Ectodermal cell (in vitro differentiated cells): ENCODE results near the gene SLC6A18. TPM values are rescaled to one million over a fixed set of nuclear protein-coding genes. Genes with fewer than 3 reads are reported as not detected.

Experiments
- H3K27ac ChIP-seq: 2 replicates; pipeline ENCODE4 v1.7.0; 2013; ENCODE audit warnings: mild to moderate bottlenecking, low read depth, low read length; ENCODE audit not compliant: insufficient read depth, poor library complexity, severe bottlenecking
- H3K27me3 ChIP-seq: 2 replicates; pipeline ENCODE4 v1.7.0; 2013; ENCODE audit warnings: mild to moderate bottlenecking, low read length; ENCODE audit not compliant: insufficient read depth, control insufficient read depth, poor library complexity, severe bottlenecking
- H3K36me3 ChIP-seq: one replicate; pipeline ENCODE4 v1.7.0; 2013; ENCODE audit warnings: low read length; ENCODE audit not compliant: control insufficient read depth, insufficient read depth
- H3K4me1 ChIP-seq: one replicate; pipeline ENCODE4 v1.7.0; 2013; ENCODE audit warnings: low read length; ENCODE audit not compliant: control insufficient read depth, insufficient read depth
- H3K4me3 ChIP-seq: 2 replicates; pipeline ENCODE4 v1.7.0; 2013; ENCODE audit warnings: low read depth, low read length, control low read depth; ENCODE audit not compliant: insufficient read depth
- H3K9me3 ChIP-seq: 2 replicates; pipeline ENCODE4 v1.7.0; 2013; ENCODE audit warnings: mild to moderate bottlenecking, low read length, moderate library complexity; ENCODE audit not compliant: control insufficient read depth
- WGBS, 2 experiments: methylation state at CpG; one replicate each; pipeline ENCODE4 v1.1.7; 2013; ENCODE audit warnings: missing lambda C conversion rate in 2 of 2; 5-methylcytosine and 5-hydroxymethylcytosine counted together
- polyA plus RNA-seq, 4 experiments: library from polyadenylated mRNA; stranded (reverse); fragments of 50-300 nt; gene quantifications; one replicate each; pipeline ENCODE4 v1.2.3, GENCODE V29; 2013

Gene SLC6A18, protein sequence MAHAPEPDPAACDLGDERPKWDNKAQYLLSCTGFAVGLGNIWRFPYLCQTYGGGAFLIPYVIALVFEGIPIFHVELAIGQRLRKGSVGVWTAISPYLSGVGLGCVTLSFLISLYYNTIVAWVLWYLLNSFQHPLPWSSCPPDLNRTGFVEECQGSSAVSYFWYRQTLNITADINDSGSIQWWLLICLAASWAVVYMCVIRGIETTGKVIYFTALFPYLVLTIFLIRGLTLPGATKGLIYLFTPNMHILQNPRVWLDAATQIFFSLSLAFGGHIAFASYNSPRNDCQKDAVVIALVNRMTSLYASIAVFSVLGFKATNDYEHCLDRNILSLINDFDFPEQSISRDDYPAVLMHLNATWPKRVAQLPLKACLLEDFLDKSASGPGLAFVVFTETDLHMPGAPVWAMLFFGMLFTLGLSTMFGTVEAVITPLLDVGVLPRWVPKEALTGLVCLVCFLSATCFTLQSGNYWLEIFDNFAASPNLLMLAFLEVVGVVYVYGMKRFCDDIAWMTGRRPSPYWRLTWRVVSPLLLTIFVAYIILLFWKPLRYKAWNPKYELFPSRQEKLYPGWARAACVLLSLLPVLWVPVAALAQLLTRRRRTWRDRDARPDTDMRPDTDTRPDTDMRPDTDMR
- polyA plus RNA-seq (2013, experiment 1 of 4) = not detected
- not detected for polyA plus RNA-seq (2013, experiment 2 of 4)
- polyA plus RNA-seq (2013, experiment 3 of 4) = not detected
- not detected for polyA plus RNA-seq (2013, experiment 4 of 4)

DNA sequence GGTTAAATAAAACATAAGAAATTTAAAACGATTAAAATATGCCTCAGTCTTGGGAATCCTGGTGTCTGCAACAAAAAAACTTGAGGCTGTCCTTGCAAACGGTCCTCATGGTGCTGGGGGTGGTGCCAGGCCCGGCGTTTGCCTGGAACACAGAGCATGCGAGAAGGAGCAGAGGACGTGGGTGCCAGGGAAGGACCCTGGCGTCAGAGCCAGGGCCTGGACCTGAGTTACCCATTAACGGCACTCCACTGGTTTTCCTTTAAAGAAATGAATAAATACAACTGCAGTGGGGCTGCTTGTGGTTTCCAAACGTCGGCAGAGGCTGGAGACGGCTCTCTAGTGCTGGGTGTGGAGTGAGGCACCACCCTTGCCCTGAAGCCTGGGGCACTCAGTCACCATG lies at the start of gene SLC6A18:
Gene SLC6A18 (plus strand): TSS at position 301 of the 400 bp plus-strand sequence. CDS start 97 bp downstream, at position 398.
- 84 to 86% methylated on average over 11 of the region's 11 CpGs for WGBS, 2 experiments
- H3K4me3 ChIP-seq = no peak within 1 kb of the TSS
- H3K9me3 ChIP-seq = no peaks in the 10 kb centered on the region
- H3K27me3 ChIP-seq = no peaks in the 10 kb centered on the region
- H3K27ac ChIP-seq = no peak within 1 kb of the TSS
- H3K4me1 ChIP-seq = no peaks in the 10 kb centered on the region
- no peaks in the 10 kb centered on the region for H3K36me3 ChIP-seq

DNA sequence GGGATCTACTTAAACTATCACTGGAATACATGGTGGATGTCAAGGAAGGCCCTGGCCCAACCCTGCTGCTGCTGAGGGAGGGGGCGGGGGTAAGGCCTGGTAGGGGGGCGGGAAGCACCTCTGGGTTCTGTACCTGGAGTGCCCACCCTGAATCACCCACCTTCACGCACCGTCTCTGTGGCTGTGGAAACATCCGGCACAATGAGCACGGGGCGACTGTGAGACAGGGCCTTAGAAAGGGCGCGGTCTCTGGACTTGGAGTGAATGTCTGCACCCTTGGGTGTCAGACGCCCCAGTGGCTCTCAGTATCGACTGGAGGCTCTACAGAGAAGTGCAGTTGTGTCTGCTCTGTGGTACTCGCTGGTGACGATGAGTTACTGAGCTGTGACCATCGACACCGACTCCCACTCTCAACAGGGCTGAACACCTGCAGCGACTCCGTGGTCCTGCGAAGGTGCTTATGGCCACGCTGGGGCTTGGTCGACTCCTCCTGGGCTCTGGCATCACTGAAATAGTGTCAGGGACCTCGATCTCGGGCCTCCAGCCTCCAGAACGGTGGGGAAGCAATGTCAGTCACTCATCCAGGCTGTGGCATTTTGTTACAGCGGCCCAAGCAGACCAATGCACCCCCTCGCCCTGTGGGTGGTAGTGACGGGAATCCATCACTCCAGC lies 49.2 kb upstream of the SLC6A18 start:
- WGBS, 2 experiments = 92 to 94% methylated on average over 26 of the region's 26 CpGs
- Histone ChIP-seq H3K36me3 (no peaks in the 10 kb centered on the region), H3K4me3 (no peak overlapping the region), H3K27me3 (peaks cover 8% of the 10 kb centered on the region), H3K27ac (no peak overlapping the region), H3K4me1 (no peaks in the 10 kb centered on the region), H3K9me3 (no peaks in the 10 kb centered on the region)

DNA sequence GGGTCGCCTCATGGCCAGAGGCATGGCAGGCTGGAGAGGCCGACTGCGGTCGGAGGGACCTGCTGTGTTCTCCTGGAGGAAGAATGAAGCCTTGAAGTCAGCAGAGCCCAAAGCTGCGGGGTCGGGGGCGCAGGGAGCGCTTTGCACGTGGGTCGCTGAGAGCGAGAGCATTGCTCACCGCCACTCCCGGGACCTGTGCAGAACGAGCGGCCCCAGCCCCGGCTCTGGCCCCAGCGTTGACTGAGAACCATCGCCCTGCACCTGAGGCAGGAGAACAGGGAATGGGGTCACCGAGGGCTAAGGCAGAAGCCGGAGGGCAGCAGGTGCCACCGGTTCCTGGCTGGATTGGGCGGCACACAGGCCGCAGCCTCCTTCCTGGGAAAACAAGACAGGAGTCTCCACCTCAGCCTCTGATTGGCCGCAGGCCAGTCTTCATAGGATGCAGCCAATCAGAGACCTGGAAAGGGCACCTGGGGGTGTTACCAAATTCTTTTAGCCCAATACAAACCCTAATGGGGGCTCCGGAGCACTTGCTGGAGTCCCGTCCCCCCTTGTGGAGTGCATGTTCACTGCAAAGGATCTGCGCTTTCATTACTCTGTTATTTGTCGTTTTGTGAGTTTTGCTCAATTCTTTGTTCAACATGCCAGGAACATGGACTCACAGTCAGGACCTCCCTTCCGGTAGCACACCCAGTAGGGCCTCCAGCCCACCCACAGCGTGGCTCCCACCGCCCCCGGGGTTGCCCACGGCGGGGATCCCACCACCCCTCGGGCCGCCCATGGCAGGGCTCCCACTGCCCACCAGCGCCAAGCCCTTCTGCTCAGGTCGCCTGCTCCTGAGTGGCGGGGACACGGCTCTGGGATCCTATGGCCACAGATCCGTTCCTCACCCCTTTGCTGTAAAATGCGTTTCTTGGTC lies 48.4 kb upstream of the SLC6A18 start:
- Histone ChIP-seq H3K9me3 (no peaks in the 10 kb centered on the region), H3K4me3 (no peak overlapping the region), H3K4me1 (no peaks in the 10 kb centered on the region), H3K27me3 (peaks cover 8% of the 10 kb centered on the region), H3K36me3 (no peaks in the 10 kb centered on the region), H3K27ac (no peak overlapping the region)
- 90% methylated on average over 42 of the region's 42 CpGs for WGBS, 2 experiments

DNA sequence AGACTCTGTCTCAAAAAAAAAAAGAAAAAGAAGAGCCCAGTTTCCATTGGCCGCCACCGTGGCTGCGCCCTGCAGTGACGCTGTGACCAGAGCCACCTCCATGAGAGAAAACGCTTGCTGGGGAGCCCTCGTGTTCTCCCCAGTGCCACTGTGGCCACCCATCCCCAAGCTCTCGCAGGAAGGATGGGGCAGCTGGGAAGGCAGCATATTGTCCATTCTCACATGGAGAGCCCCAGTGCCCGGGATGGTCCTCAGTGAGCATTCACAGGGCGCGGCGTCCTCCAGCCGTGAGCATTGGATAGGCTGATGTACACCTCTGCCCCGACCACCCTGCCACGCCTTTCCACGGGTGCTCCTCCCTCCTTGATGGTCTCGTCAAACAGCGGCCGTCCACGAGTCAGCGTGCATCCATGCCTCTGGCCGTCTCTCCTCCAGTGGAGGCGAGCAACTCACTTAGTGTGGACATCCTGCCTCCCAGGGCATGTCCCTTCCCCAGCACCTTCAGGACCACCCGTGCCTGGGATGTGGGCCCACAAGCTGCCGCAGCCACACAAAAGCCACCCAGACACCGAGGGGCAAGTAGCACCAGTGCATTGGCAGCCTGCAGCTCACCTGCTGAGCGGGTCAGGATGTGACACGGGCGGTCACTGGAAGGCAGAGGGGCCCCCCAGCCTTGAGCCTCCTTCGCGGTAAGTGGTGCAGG lies 47.2 kb upstream of the SLC6A18 start:
- peaks cover 7% of the 10 kb centered on the region for H3K4me1 ChIP-seq
- H3K27me3 ChIP-seq = peaks cover 8% of the 10 kb centered on the region
- no peaks in the 10 kb centered on the region for H3K9me3 ChIP-seq
- no peak overlapping the region for H3K27ac ChIP-seq
- WGBS, 2 experiments = 92% methylated on average over 30 of the region's 30 CpGs
- no peaks in the 10 kb centered on the region for H3K36me3 ChIP-seq
- no peak overlapping the region for H3K4me3 ChIP-seq

DNA sequence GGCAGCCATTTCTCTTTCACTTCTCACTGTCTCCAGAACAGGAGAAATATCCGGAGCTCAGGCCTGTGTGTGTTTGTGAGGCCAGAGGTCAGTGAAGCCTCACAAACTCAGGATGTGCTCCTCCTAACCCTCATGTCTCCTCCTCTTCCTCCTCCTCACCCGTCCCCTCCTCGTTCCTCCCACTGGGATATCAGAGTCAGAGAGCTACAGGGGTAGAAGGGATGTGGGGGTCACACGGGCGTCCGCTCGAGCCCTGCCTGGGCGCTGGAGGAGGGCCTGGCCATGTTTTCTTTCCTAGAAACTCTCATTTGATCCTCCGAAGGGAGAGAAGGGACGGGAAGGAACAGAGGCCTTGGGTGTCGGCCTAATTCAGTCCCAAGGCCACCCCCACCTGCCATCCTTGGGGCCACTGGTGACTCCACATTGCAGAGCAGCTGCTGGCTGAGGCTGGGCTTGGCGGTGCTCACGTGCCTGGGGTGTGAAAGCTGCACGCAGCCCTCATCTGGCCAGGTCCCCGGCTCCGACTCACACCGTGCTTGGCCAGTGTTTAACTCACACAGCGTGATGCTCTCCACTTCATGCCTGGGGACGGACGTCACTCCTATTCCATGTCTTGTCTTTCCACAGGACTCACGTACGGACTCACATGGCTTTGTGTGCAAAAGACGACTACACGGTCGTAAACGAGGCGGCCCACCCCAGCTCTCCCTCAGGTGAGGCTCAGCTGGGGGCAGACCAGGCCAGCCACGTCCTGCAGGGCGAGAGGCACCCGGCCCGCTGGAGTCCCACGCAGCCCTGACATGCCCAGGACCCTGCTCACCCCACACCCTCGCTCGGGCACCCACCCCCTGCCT lies 46.4 kb upstream of the SLC6A18 start:
- H3K4me1 ChIP-seq = peaks cover 12% of the 10 kb centered on the region
- no peaks in the 10 kb centered on the region for H3K9me3 ChIP-seq
- no peaks in the 10 kb centered on the region for H3K36me3 ChIP-seq
- no peak overlapping the region for H3K4me3 ChIP-seq
- H3K27me3 ChIP-seq = peaks cover 5% of the 10 kb centered on the region
- H3K27ac ChIP-seq = no peak overlapping the region
- 90 to 92% methylated on average over 32 to 33 of the region's 34 CpGs for WGBS, 2 experiments

DNA sequence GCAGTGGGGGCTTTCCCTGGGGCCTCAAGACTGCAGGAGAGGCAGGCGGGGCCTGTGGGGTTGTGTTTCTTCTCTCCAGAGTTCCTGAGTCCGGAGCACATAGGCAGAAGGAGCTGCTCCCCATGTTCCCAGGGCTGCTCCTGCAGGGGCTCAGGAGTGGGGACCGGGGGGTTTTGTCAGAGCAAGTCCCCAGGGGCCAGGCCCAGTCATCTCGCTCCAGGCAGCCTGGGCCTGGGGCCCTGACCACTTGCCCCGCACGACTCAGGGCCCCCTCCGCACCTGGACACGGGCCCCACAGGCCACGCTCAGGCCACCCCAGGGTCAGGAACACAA lies 45.8 kb upstream of the SLC6A18 start:
- Histone ChIP-seq H3K27ac (no peak overlapping the region), H3K27me3 (no peaks in the 10 kb centered on the region), H3K4me1 (peaks cover 12% of the 10 kb centered on the region), H3K9me3 (no peaks in the 10 kb centered on the region), H3K36me3 (no peaks in the 10 kb centered on the region), H3K4me3 (no peak overlapping the region)
- WGBS, 2 experiments = 94 to 96% methylated on average over 9 of the region's 9 CpGs

DNA sequence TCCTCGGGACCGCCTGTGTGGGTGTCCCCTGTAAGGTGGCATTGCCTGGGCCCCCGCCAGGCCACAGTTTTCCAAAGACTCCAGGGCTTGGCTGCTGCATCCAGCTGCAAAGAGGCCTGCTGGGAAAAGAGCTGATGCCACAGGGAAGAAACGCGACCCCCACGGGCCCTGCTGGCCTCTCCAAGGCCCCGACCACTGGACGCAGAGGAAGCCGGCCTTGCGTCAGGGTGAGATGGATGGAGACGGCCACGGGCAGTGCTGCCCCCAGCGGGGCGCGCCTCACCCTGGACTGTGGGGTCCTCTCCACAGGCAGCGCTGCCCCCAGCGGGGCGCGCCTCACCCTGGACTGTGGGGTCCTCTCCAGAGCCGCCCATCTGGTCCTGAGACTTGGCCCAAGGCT lies 45.1 kb upstream of the SLC6A18 start:
- Histone ChIP-seq H3K27me3 (no peaks in the 10 kb centered on the region), H3K4me1 (peaks cover 12% of the 10 kb centered on the region), H3K36me3 (no peaks in the 10 kb centered on the region), H3K4me3 (no peak overlapping the region), H3K9me3 (no peaks in the 10 kb centered on the region), H3K27ac (no peak overlapping the region)
- WGBS, 2 experiments = 94% methylated on average over 20 of the region's 20 CpGs

DNA sequence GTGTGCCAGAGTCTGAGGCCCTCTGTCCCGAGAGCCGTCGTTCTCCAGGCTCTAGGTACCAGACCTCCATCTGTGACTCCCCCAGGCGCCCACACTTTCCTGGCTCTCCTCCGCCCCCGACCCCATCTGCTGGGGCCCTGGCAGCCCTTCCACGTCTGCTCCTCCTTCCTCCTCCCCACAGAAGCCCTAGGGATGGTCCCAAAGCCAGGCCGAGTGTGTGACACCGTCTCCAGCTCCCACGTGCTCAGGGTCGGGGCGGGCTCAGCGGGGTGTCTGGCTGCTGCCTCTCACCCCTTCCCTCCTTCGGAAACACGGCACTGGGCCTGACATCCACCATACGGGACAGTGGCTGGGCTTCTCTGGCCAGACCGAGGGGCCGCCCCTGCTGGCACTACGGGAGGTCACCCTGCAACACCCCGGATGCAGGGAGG lies 44.3 kb upstream of the SLC6A18 start:
- no peak overlapping the region for H3K27ac ChIP-seq
- H3K36me3 ChIP-seq = no peaks in the 10 kb centered on the region
- no peaks in the 10 kb centered on the region for H3K27me3 ChIP-seq
- WGBS, 2 experiments = 87 to 88% methylated on average over 20 of the region's 20 CpGs
- no peak overlapping the region for H3K4me3 ChIP-seq
- H3K4me1 ChIP-seq = peaks cover 12% of the 10 kb centered on the region
- H3K9me3 ChIP-seq = no peaks in the 10 kb centered on the region
